H9 (cell line): ENCODE measurements around the gene TMEM178B. TPM values are rescaled to one million over a fixed set of nuclear protein-coding genes. Genes with fewer than 3 reads are reported as not detected.

ENCODE experiments used
- DNase-seq: peaks from one replicate; pipeline ENCODE4 v3.0.0-alpha.2; 2017
- H2AFZ ChIP-seq: one replicate; pipeline ENCODE4 v1.6.1; 2013; ENCODE audit warnings: mild to moderate bottlenecking, low read length, control low read depth, moderate library complexity
- H2AK5ac ChIP-seq: 2 replicates; pipeline ENCODE4 v1.6.1; 2013; ENCODE audit warnings: low read length, control low read depth, mixed read lengths; ENCODE audit not compliant: insufficient read length
- H2BK120ac ChIP-seq: one replicate; pipeline ENCODE4 v1.6.1; 2013; ENCODE audit warnings: low read depth, mild to moderate bottlenecking, low read length, control low read depth, inconsistent platforms; ENCODE audit not compliant: poor library complexity, severe bottlenecking
- H2BK12ac ChIP-seq: 2 replicates; pipeline ENCODE4 v1.6.1; 2013; ENCODE audit warnings: low read length, control low read depth, mixed read lengths, low read depth; ENCODE audit not compliant: insufficient read length
- H2BK15ac ChIP-seq: 2 replicates; pipeline ENCODE4 v1.6.1; 2013; ENCODE audit warnings: low read depth, low read length, control low read depth
- H2BK20ac ChIP-seq: one replicate; pipeline ENCODE4 v1.6.1; 2013; ENCODE audit warnings: low read depth, mild to moderate bottlenecking, low read length, control low read depth, inconsistent platforms; ENCODE audit not compliant: poor library complexity, severe bottlenecking
- H2BK5ac ChIP-seq: 2 replicates; pipeline ENCODE4 v1.6.1; 2013; ENCODE audit warnings: low read length, control low read depth, mixed read lengths; ENCODE audit not compliant: insufficient read length
- H3K14ac ChIP-seq: 2 replicates; pipeline ENCODE4 v1.6.1; 2013; ENCODE audit warnings: low read length, control low read depth; ENCODE audit not compliant: insufficient read depth
- H3K18ac ChIP-seq: 2 replicates; pipeline ENCODE4 v1.6.1; 2013; ENCODE audit warnings: low read depth, mild to moderate bottlenecking, mixed read lengths, low read length, control low read depth; ENCODE audit not compliant: insufficient read length
- H3K23ac ChIP-seq: 2 replicates; pipeline ENCODE4 v1.6.1; 2013; ENCODE audit warnings: low read length, control low read depth, mixed read lengths, low read depth; ENCODE audit not compliant: insufficient read length
- H3K23me2 ChIP-seq: 2 replicates; pipeline ENCODE4 v1.6.1; 2013; ENCODE audit warnings: low read depth, mild to moderate bottlenecking, mixed read lengths, low read length, control low read depth; ENCODE audit not compliant: insufficient read length, poor library complexity, severe bottlenecking
- H3K27ac ChIP-seq: 2 replicates; pipeline ENCODE4 v1.5.1; 2013; ENCODE audit warnings: low read length, control low read depth, mixed read lengths, low read depth; ENCODE audit not compliant: insufficient read length
- H3K27me3 ChIP-seq: 2 replicates; pipeline ENCODE4 v1.6.1; 2013; ENCODE audit warnings: low read length, control low read depth, inconsistent platforms; ENCODE audit not compliant: insufficient read depth
- H3K4ac ChIP-seq: 2 replicates; pipeline ENCODE4 v1.6.1; 2013; ENCODE audit warnings: low read depth, mild to moderate bottlenecking, control low read depth, inconsistent platforms, low read length, moderate library complexity
- H3K4me1 ChIP-seq: 2 replicates; pipeline ENCODE4 v1.6.1; 2013; ENCODE audit warnings: low read length, control low read depth, inconsistent platforms; ENCODE audit not compliant: insufficient read depth
- H3K4me2 ChIP-seq: 2 replicates; pipeline ENCODE4 v1.6.1; 2013; ENCODE audit warnings: low read length, control low read depth, mixed read lengths; ENCODE audit not compliant: insufficient read length, insufficient read depth
- H3K56ac ChIP-seq: 2 replicates; pipeline ENCODE4 v1.6.1; 2013; ENCODE audit warnings: low read depth, mild to moderate bottlenecking, mixed read lengths, low read length, control low read depth; ENCODE audit not compliant: insufficient read length
- H3K79me1 ChIP-seq: 2 replicates; pipeline ENCODE4 v1.6.1; 2013; ENCODE audit warnings: low read depth, mild to moderate bottlenecking, moderate library complexity, low read length, control low read depth, inconsistent platforms; ENCODE audit not compliant: insufficient read depth, poor library complexity, severe bottlenecking
- H3K79me2 ChIP-seq: 2 replicates; pipeline ENCODE4 v1.6.1; 2013; ENCODE audit warnings: low read length, control low read depth, inconsistent platforms; ENCODE audit not compliant: insufficient read depth
- H3K9ac ChIP-seq: 2 replicates; pipeline ENCODE4 v1.6.1; 2013; ENCODE audit warnings: low read length, control low read depth, mixed read lengths; ENCODE audit not compliant: insufficient read length; ENCODE audit errors: extremely low read depth
- H3K9me3 ChIP-seq: one replicate; pipeline ENCODE4 v1.6.1; 2013; ENCODE audit warnings: low read depth, low read length, inconsistent platforms; ENCODE audit not compliant: control insufficient read depth
- H3T11ph ChIP-seq: one replicate; pipeline ENCODE4 v1.6.1; 2013; ENCODE audit warnings: mild to moderate bottlenecking, low read length, control low read depth, inconsistent platforms
- H4K20me1 ChIP-seq: one replicate; pipeline ENCODE4 v1.6.1; 2013; ENCODE audit not compliant: control insufficient read depth, insufficient read length, insufficient read depth
- H4K5ac ChIP-seq: 2 replicates; pipeline ENCODE4 v1.6.1; 2013; ENCODE audit warnings: low read depth, mild to moderate bottlenecking, mixed read lengths, low read length, control low read depth; ENCODE audit not compliant: insufficient read length
- H4K8ac ChIP-seq: replicated peaks from 2 replicates; pipeline ENCODE4 v1.6.1; 2013; ENCODE audit warnings: low read length, control low read depth, mixed read lengths, low read depth; ENCODE audit not compliant: insufficient read length
- H4K91ac ChIP-seq: 2 replicates; pipeline ENCODE4 v1.6.1; 2013; ENCODE audit warnings: low read depth, mild to moderate bottlenecking, moderate library complexity, mixed read lengths, low read length, control low read depth; ENCODE audit not compliant: insufficient read length
- H3K27ac Mint-ChIP-seq, 3 experiments: 2 replicates in 2 of 3; 3 replicates in 1 of 3; pipeline ENCODE4 v1.8.0; 2020 to 2021; ENCODE audit warnings: mixed read lengths in 3 of 3, mild to moderate bottlenecking in 1 of 3, moderate library complexity in 1 of 3
- H3K27me3 Mint-ChIP-seq: 2 replicates; pipeline ENCODE4 v1.8.0; 2021; ENCODE audit warnings: low read depth, mild to moderate bottlenecking, moderate library complexity, mixed read lengths
- H3K36me3 Mint-ChIP-seq, 3 experiments: 2 replicates in 2 of 3; 3 replicates in 1 of 3; pipeline ENCODE4 v1.8.0; 2020 to 2021; ENCODE audit warnings: low read depth in 3 of 3, mixed read lengths in 3 of 3; ENCODE audit not compliant: insufficient read depth in 1 of 3
- H3K4me1 Mint-ChIP-seq, 2 experiments: 2 replicates each; pipeline ENCODE4 v1.8.0; 2020; ENCODE audit warnings: mixed read lengths in 2 of 2
- H3K4me3 Mint-ChIP-seq, 2 experiments: 2 replicates in 1 of 2; 3 replicates in 1 of 2; pipeline ENCODE4 v1.8.0; 2020 to 2021; ENCODE audit warnings: mild to moderate bottlenecking in 2 of 2, mixed read lengths in 2 of 2, moderate library complexity in 1 of 2
- H3K9me3 Mint-ChIP-seq, 2 experiments: 2 replicates in 1 of 2; 3 replicates in 1 of 2; pipeline ENCODE4 v1.8.0; 2020; ENCODE audit warnings: mild to moderate bottlenecking in 2 of 2, mixed read lengths in 2 of 2, moderate library complexity in 1 of 2
- WGBS: extraction: QIAGEN DNeasy Blood & Tissue Kit; methylation state at CpG from one replicate; pipeline ENCODE4 v1.1.7; 2013; ENCODE audit warnings: missing lambda C conversion rate, low lambda C conversion rate, mixed read lengths; ENCODE audit not compliant: insufficient read length; ENCODE audit errors: extremely low coverage; 5-methylcytosine and 5-hydroxymethylcytosine counted together
- total RNA-seq: library from RNA; stranded (reverse); gene quantifications from 2 replicates; pipeline ENCODE4 v1.2.1, GENCODE V29; 2021
- TF ChIP-seq, protein P1 (sequence below): fragments of 200-600 bp; sonication (generic); conservative IDR thresholded peaks from 3 replicates; pipeline ENCODE4 v1.8.0; 2021; ENCODE audit warnings: antibody characterized with exemption, mild to moderate bottlenecking

Gene TMEM178B
- total RNA-seq, 1 experiment from 2014 or later = 11.3 TPM

DNA sequence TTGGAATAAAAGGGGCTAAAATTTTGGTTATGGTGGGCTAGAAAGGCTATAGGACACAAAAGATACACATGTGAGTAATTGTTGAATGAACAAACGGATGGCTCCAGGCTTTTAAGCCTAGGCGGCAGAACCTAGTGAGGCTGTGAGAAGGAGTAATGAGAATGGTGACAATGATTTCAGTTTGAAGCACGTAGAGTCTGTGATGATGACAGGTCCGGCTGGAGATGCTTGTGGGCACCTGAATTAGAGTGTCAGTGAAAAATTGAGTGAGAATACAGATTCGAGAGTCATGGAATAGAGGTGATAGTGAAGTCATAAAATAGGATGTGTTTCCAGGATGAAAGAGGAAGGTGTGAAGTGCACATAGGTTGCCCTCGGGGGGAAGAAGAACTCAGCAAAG, 170.6 kb downstream of the TMEM178B start:
- Histone ChIP-seq H3K9ac (no peak overlapping the region), H3K4me2 (no peak overlapping the region), H2AFZ (no peak overlapping the region), H4K8ac (no peak overlapping the region), H2BK20ac (no peak overlapping the region), H2BK120ac (no peak overlapping the region), H4K5ac (no peak overlapping the region), H3K4ac (no peak overlapping the region), H3K23ac (no peak overlapping the region), H3K56ac (no peak overlapping the region), H2AK5ac (no peak overlapping the region), H3K14ac (no peak overlapping the region), H3T11ph (no peak overlapping the region), H3K27ac (no peak overlapping the region), H2BK12ac (no peak overlapping the region), H3K23me2 (no peaks in the 10 kb centered on the region), H3K27me3 (no peaks in the 10 kb centered on the region), H3K79me2 (no peaks in the 10 kb centered on the region), H3K4me1 (no peaks in the 10 kb centered on the region), H3K79me1 (no peaks in the 10 kb centered on the region), H3K9me3 (no peaks in the 10 kb centered on the region), H4K91ac (no peak overlapping the region), H3K18ac (no peak overlapping the region), H2BK5ac (no peak overlapping the region), H2BK15ac (no peak overlapping the region), H4K20me1 (no peaks in the 10 kb centered on the region)
- Mint-ChIP-seq H3K4me1 (peaks cover 8 to 9% of the 10 kb centered on the region in 2 experiments), H3K27me3 (no peaks in the 10 kb centered on the region), H3K9me3 (no peaks in the 10 kb centered on the region; a peak in 1 of 5 replicates), H3K27ac (no peak overlapping the region), H3K4me3 (no peak overlapping the region), H3K36me3 (no peaks in the 10 kb centered on the region)
- no peak for DNase-seq
- TF ChIP-seq, protein P1, sequence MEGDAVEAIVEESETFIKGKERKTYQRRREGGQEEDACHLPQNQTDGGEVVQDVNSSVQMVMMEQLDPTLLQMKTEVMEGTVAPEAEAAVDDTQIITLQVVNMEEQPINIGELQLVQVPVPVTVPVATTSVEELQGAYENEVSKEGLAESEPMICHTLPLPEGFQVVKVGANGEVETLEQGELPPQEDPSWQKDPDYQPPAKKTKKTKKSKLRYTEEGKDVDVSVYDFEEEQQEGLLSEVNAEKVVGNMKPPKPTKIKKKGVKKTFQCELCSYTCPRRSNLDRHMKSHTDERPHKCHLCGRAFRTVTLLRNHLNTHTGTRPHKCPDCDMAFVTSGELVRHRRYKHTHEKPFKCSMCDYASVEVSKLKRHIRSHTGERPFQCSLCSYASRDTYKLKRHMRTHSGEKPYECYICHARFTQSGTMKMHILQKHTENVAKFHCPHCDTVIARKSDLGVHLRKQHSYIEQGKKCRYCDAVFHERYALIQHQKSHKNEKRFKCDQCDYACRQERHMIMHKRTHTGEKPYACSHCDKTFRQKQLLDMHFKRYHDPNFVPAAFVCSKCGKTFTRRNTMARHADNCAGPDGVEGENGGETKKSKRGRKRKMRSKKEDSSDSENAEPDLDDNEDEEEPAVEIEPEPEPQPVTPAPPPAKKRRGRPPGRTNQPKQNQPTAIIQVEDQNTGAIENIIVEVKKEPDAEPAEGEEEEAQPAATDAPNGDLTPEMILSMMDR = no peak
- WGBS = no CpG with 5 or more reads among the region's 6 CpGs
